GM18498 (cell line): Measurements from ENCODE around the gene KCNH4.
A peak's percentile ranks its signal among the peaks of the same experiment; 100 is the strongest.
"Not testable (repeated sequence)": the region's sequence is repeated elsewhere in the genome, so short reads cannot be mapped to it uniquely, and the experiment has no call there.

Experiments used
- ATAC-seq: cut with Tn5 transposase; IDR thresholded peaks from one replicate; pipeline ENCODE4 v1.9.1; 2021; ENCODE audit warnings: mild to moderate bottlenecking, moderate library complexity; ENCODE audit not compliant: unreplicated experiment

KCNH4 gene

GRCh38 chr17:42180922-42181850, at the start of gene KCNH4:
Gene KCNH4 (minus strand): TSS chr17:42181142. CDS start chr17:42180945, 197 bp downstream.
- peak; percentile 57 for ATAC-seq

GRCh38 chr17:42230225-42230624, 49.3 kb upstream of the KCNH4 start:
- ATAC-seq, result no peak

GRCh38 chr17:42227849-42228700, 47.1 kb upstream of the KCNH4 start:
- no peak for ATAC-seq

GRCh38 chr17:42225646-42226045, 44.7 kb upstream of the KCNH4 start:
- ATAC-seq, result no peak

- ATAC-seq, result no peak
These were observed 43.7 kb upstream of the KCNH4 start for GRCh38 chr17:42224651-42225050.

GRCh38 chr17:42221886-42222745, 41.2 kb upstream of the KCNH4 start:
- ATAC-seq, result no peak

- ATAC-seq, result not testable (repeated sequence)
These were observed 38.3 kb upstream of the KCNH4 start for GRCh38 chr17:42219280-42219679.

GRCh38 chr17:42214156-42214555, 33.2 kb upstream of the KCNH4 start:
- no peak for ATAC-seq

- ATAC-seq, result no peak
These were observed 31.4 kb upstream of the KCNH4 start for GRCh38 chr17:42212382-42212781.

- not testable (repeated sequence) for ATAC-seq
These were observed 31.0 kb upstream of the KCNH4 start for GRCh38 chr17:42211921-42212341.

- ATAC-seq, result no peak
These were observed 29.1 kb upstream of the KCNH4 start for GRCh38 chr17:42210046-42210445.

- ATAC-seq, result not testable (repeated sequence)
These were observed 25.2 kb upstream of the KCNH4 start for GRCh38 chr17:42206153-42206612.

- ATAC-seq, result no peak
These were observed 22.4 kb upstream of the KCNH4 start for GRCh38 chr17:42203354-42203753.

- no peak for ATAC-seq
These were observed 21.8 kb upstream of the KCNH4 start for GRCh38 chr17:42202696-42203095.

- ATAC-seq, result no peak
These were observed 21.2 kb upstream of the KCNH4 start for GRCh38 chr17:42202159-42202558.

GRCh38 chr17:42201458-42201772, 20.5 kb upstream of the KCNH4 start:
- no peak for ATAC-seq

GRCh38 chr17:42200706-42201457, 19.9 kb upstream of the KCNH4 start:
- ATAC-seq, result no peak

GRCh38 chr17:42199416-42200011, 18.6 kb upstream of the KCNH4 start:
- no peak for ATAC-seq

- ATAC-seq, result no peak
These were observed 18.0 kb upstream of the KCNH4 start for GRCh38 chr17:42198897-42199296.
